UCSD-AML1 (cell line): ENCODE results near the gene TMA16.
A peak's percentile ranks its signal among the peaks of the same experiment; 100 is the strongest.
"Not testable (repeated sequence)": the region's sequence is repeated elsewhere in the genome, so short reads cannot be mapped to it uniquely, and the experiment has no call there.

Source experiments
- DNase-seq: peaks from one replicate; lab custom pipeline; 2025; ENCODE audit not compliant: unreplicated experiment; lab: John Stamatoyannopoulos, UW

Gene TMA16

DNA sequence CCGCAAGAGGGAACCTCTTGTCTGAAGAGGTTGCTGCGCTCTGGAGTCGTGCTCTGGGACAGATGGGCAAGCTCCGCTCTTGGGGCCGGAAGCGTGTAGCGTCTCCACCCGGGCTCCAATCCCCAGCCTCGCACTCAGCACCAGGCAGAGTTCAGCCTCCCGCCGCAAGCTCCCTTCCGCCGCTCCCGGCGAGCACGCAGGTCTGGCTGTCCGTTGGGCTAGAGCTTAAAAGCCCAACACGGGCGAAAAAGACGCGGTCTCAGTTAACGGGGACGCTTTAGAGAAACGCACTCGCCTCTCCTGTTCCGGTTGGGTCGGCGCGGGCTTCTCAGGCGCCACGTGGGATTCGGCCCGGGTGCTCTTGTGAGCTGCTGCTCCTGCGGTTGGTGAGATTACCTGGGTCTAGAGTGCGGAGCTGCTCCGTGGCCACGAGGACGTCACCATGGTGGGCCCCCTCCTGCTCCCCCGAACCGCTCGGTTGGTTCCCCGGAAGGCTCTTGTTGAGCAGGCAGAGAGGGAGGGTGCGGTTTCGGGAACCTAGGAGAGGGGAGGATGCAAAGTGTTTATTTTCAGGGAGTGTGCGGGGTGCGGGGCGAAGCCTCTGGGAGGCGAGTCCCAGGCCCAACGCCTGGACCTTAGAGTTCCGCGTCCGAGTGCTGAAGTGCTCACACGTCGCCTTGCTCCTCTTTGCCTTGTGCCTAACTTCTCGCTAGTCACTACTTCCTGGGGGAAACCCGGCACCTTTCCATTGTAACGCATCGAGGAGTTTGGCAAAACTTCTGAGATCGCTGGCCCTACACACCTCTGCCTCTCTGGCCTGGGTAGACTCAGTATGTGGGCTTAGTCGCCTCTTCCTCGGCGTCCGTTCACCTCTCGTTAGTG is at the start of gene TMA16:
Gene TMA16, plus strand, starts transcription at position 331 of the 882 bp plus-strand sequence. Its CDS starts 112 bp downstream, at position 443.
- DNase-seq = peak; percentile 93

DNA sequence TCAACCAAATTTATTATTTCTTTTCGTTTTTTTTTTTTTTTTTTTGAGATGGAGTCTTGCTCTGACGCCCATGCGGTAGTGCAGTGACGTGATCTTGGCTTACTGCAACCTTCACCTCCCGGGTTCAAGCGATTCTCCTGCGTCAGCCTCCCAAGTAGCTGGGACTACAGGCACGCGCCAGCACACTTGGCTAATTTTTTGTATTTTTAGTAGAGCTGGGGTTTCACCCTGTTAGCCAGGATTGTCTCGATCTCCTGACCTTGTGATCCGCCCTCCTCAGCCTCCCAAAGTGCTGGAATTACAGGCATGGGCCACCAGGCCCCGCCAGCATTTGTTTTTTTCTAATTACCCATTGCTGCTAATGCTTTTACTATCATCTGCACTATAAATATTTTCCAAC is 47.5 kb upstream of the TMA16 start:
- not testable (repeated sequence) for DNase-seq

DNA sequence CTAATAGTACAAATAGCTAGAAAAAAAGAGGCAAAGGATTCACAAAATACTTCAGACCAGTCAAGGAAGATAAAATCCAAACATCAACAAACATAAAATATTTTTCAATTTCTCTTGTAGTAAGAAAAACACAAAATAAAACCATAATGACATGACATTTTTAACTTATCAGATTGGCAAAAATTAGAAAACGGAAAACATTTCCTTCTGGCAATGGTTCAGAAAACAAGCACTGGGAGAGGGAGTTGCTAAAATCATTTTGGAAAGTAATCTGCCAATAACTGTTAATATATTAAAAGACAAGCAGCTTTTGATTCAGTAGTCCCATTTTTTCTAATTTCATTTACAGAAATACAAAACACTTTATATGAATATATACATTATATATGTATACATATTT is 47.0 kb upstream of the TMA16 start:
- DNase-seq = no peak

DNA sequence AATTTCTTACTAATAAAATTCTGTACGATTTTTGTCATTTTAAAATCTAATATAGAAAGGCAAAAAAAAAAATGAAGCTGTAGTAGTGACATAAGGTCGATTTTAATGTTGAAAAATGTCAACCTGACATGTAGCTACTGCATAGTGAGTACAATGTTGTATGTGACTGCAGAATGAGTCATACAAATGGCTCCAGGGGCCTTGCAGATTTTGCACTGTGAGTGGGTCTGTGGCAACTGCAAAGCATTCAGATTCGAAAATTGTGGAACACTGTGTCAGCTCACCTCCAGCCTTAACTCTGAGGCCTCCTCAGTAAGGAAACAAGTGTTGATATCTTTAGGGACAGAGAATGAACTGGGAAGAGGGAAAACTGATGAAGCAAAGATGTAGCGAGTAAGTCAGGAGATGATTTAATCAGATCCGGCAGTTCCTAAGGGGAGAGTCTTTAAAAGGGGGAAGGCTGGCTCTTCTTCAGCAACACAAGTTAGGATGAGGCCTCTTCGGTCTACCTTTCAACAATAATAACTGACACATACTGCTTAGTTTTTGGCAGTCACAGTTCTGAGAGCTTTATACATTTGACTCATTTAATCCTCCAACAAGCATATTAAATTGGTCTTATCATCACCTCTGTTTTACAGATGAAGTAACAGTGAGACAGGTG is 45.8 kb upstream of the TMA16 start:
- DNase-seq = no peak

DNA sequence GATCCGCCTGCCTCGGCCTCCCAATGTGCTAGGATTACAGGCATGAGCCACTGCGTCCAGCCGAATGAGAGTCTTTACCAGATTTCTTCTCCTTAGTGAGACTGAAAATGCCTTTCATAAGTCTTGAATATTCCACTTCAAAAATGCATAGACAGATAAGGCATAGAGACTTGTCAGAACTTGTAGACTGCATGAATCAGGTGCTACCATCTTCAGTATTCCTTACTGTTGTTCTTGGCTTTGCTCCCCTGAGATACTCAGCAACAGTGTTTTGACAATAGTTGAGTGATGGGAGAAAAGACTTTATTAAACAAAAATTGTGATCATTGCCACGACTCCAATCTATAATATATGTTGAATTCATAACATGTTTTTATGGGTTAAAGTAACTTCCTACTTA is 31.9 kb upstream of the TMA16 start:
- DNase-seq = no peak

DNA sequence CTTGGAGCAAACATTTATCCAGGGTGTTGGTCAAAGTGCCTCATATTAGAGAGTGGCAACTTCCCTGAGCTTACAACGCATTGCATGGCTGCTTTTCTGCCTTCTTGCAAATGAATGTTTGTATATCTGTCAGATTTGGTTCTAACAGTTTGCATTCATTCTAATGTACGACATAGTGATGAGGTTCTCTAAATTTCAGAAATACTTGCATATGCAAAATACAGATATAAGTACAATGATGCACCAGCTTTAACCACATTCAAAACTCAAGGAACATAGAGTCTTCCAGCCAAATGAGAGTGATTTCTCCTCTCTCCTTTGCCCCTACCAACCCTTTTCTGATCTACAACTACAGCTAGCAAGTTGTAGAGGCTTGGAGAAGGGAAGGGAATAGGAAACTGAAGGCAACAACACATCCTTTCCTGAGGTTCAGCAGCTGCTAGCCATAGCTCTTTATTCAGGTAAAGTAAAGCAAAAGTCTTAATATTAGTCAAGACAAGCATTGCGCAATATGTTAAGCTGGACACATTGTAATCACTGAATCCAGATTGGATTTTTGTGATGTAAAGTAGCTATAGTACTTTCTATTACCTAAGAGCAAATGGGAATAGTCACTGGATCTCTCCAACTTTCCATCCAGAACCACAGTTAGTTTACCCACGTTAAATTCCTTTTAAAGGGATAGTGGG is 27.3 kb upstream of the TMA16 start:
- DNase-seq = no peak

DNA sequence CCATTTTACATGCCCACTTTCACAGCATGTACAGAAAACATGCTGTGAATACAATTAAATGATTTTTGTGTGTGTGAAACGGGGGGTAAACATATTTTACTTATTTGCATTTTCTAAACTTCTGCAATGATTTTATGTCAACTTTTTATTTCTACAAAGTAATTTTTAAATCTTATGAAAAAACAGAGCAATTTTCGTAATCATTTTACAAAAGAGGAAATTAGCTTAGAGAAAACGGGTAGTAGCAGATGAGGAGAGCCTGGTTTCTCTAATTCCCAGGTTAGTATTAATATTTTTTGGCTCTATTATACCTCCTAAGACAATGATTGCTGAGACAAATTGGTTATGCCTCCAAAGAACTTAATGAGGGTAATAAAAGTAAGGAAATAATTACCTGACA is 24.1 kb upstream of the TMA16 start:
- DNase-seq = no peak

DNA sequence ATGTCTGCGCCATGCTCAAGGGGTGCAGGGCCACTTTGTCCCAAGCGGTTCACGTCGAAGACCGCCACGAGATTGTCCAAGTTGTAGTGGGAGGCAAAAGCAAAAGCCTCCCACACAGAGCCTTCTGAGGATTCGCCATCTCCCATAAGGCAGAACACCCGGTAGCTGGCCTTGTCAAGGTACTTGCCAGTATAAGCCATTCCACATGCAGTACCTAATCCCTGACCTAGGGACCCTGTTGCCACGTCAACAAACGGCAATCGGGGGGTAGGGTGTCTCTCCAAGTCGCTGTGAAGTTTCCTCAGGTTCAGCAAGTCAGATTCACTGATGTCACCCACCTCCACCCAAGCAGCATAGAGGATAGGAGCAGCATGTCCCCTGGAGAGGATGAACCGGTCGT is 21.4 kb upstream of the TMA16 start:
- no peak for DNase-seq

DNA sequence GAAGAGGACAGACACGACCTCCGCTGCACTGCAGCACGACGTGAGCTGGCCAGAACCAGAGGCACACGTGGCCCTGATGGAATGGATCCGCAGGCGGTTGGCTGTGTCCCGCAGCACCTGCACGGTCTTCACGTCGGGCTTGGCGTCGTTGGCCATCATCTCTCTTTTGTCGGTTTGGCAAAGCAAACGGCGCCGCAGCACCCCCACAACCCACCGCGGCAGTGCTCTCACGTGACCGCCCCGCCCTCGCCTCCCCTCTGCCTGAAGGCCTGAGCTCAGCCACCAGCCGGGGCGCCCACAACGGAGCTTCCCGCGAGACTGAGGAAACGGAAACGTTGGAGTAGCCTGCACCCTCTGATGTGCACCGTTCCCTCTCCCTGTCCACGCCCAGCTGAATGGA is 20.9 kb upstream of the TMA16 start, which contains the start of gene TKTL2:
Gene TKTL2, minus strand, starts transcription at position 179 of the 400 bp plus-strand sequence. Its CDS starts 20 bp downstream, at position 159.
- no peak for DNase-seq

DNA sequence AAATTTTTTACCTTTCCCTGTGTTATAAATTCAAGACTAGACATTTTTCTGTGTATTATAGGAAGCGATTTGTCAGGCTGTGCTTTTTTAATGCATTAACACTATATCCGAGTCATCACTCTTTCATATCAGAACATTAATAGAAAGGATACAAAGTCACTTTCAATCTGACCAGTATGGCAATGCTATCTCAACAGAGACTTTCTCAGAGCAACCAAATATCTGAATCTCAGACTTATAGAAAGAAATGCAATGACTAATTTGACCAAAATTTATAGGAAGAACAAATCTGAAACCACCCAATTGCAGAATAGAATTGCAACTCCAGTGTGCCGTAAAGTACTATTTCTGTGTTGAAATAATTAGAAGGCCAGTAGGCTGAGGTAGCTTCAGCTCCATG is 20.5 kb upstream of the TMA16 start:
- no peak for DNase-seq

DNA sequence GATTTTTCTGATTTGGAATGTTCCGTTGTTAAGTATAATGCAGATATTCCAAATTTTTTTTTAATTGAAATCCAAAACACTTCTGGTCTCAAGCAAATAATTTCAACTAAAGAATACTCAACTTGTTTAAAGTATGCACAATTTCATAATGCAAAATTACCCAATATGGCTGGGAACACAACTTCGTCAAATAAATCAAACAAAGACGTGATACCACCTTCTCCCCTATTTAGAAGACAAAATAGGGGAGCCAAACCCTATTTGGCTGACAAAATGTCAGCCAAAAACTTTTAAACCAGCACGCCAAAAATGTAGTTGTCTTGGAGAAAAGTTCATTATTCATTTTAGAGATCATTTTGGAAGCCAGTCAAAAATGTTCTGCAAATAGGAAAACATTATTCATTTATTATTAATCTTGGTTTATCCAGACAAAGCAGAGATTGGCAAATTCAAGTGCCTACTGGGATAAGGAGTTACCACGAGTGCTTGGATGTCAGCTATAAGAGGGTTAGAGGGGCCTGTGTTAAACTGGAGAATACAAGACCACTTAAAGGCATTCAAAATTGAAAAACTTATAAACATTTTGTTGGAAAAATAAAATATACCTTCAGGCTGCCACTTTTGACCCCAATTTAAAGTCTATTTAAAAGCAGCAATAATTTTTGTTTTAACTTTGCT is 17.6 kb upstream of the TMA16 start:
- DNase-seq = no peak

DNA sequence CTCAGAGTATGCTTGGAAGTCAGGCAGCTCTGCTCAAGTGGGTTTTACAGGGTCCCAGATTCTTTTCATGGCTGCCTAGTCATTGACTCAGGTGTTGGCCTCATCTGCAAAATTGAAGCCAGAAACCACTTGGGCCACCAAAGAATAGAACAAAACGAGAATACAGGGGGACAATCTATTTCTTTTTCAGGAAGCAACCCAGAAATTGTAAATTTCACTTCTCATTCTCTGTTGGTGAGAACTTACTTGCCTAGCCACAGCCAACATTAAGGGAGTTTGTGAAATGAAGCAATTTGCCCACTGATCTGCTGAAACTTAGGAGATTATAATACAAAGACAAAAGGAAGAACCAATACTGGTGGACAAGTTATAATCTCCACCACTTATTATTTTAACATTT is 12.3 kb upstream of the TMA16 start:
- no peak for DNase-seq

DNA sequence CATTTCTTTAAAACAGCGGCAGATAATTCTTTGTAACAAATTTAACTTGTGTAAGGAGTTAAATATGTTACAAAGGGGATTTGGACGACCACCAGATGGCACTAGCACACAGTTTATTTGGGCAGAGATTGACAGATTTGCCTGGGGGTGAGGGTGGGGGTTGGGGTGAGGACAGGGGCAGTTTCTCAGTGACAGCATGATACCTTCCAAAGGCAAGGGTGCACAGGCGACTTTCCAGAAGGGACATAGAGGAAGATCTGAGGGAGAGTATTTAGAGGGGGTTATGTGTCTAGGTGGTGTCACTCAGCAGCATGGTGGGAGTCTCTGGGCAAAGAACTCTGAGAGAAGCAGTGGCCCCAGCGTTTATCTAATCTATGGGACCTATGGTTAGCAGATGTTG is 9.6 kb upstream of the TMA16 start:
- peak; percentile 30 for DNase-seq

DNA sequence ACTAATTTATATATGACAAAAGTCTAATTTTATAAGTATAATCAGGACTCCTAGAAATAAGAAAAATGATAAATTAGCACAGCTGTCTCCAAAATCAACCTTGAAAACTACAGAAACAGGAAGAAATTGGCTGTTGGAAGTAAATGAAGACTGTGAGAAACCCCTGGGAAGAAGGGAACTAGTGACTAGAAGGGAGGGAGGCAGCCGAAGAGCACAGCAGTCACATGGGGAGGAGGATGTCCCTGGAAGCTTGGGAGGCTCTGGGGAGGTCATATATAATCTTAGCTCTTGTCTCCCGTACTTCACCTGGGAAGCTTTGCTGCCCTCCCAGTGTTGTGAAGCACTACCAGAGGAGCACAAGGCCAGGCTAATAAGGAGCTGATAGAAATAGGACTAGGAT is 8.9 kb upstream of the TMA16 start:
- DNase-seq = peak; percentile 7

DNA sequence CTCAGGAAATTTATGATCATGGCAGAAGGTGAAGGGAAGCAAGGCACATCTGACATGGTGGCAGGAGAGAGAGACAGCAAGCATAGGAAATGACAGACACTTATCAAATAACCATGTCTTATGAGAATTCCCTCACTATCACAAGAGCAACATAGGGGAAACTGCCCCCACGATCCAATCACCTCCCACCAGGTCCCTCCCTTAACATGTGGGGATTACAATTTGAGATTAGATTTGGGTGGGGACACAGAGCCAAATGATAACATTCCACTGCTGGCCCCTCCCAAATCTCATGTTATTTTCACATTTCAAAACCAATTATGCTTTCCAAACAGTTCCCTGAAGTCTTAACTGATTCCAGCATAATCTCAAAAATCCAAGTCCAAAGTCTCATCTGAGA is 8.2 kb upstream of the TMA16 start:
- no peak for DNase-seq

DNA sequence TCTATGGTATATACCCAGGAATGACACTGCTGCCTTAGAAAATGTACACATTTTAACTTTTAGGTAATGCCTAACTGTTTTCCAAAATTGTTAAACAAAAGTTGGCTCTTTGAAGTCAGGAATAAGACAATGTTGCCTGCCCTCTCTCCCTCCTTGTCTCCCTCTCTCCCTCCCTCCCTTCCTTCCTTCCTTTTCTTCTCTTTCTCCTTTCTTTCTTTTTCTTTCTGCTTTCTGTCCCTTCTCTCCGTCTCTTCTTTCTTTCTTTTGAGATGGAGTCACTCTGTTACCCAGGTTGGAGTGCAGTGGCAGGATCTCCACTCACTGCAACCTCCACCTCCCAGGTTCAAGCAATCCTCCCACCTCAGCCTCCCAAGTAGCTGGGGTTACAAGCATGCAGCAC is 4.6 kb upstream of the TMA16 start:
- DNase-seq = no peak

DNA sequence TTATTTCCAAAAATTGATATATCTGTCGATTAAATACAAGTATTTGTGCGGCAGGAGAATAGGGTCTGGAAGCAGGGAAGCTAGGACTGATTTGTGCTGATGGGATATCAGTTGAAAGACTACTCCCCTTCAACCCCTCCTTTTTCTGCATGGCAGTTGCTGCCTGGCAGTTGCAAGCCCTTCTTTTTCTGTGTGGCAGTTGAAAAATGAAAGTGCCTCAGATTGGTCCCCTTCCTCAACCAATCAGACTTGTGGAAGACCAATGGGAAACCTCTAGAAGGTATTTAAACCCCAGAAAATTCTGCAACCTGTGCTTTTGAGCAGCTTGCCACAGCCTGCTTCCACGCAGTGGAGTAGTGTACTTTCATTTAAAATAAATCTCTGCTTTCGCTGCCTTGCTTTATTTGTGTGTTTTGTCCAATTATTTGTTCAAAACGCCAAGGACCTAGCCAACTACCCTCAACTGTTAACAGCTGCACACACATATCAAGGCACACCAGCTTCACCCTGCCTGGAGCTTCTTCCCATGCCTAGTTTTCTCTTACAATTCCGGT is 1.5 kb upstream of the TMA16 start:
- DNase-seq = no peak

DNA sequence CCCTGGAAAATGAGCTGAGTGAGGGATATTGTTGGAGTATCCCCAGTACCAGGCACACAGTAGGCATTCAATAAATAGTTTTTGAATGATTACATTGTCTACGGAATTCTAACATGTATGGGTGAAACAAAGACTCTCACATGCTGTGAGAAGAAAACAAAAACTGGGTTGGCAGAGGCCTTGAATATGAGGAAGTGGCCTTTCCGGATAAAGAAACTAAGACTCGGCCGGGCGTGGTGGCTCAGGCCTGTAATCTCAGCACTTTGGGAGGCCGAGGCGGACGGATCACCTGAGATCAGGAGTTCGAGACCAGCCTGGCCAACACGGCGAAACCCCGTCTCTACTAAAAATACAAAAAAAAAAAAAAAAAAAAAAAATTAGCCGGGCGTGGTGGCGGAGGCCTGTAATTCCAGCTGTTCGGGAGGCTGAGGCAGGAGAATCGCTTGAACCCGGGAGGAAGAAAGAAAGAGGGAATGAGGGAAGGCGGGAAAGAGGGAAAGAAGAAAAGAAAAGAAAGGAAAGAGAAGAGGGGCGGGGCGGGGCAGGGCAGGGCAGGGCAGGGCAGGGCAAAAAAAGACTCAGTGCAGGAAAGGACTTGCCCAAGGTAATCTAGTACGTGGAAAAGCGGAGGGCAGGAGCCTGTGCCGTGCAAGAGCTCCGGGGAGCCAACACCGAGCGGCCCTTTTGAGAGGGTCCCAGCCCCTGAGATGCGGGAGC is 689 bp upstream of the TMA16 start:
- peak; percentile 27 for DNase-seq

DNA sequence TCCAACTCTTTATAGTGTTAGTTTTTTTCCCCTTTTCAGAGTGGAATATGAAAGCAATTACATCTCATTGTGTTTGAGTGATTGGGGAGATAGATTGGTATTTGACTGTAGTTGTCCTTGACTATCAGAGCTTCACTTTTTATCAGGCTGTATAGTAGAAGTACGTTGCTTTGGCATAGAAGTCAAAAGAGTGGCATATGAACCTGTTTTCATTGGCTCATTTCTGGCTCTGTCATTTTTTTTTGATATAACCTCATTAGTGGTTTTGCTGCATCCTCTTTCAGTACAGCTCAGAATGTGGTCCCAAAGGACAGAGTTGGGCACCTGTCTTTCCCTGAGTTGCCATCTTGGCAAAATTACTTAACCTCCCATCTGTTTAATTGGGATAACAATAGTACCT is 1.4 kb downstream of the TMA16 start:
- no peak for DNase-seq

DNA sequence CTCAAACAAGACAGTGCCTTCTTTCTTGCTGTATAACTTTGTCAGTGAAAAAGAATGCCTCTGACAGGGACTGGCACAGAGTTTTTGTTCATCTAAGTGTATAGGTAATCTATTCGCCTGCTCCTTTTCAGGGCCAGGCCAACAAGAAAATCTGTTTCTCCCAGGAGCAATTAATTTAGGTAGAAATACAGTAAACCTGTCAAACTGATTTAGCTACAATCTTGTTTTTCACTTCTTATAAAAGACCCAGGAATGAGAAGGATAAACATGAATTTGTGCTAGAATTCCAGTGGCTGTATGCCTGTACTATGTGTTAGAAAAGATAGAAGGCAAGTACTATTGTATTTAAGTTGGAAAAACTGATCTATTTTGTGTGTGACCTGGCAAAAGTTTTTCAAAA is 6.1 kb downstream of the TMA16 start:
- DNase-seq = no peak
